Tibial artery (tissue), 4 donors: ENCODE data around the gene DPF3.
A peak's percentile ranks its signal among the peaks of the same experiment; 100 is the strongest.

Experiments used
- DNase-seq, 2 donors: peaks; one replicate each; pipeline ENCODE4 v3.0.0-alpha.2; 2019
- H3K27ac ChIP-seq, 2 donors: fragments of 200-600 bp; sonication (generic) in 1 of 2; 1 replicate in 1 of 2; 2 replicates in 1 of 2; pipeline ENCODE4 v1.5.1; 2018 to 2019; ENCODE audit warnings: mild to moderate bottlenecking in 1 of 2
- H3K27me3 ChIP-seq, 2 donors: fragments of 200-600 bp; sonication (generic) in 1 of 2; one replicate each; pipeline versions ENCODE4 v1.5.1 to v1.6.0; 2016 to 2019
- H3K36me3 ChIP-seq, 3 donors: fragments of 200-600 bp; sonication (generic) in 2 of 3; one replicate each; pipeline ENCODE4 v1.5.1; 2016 to 2019; ENCODE audit warnings: mild to moderate bottlenecking in 2 of 3
- H3K4me1 ChIP-seq, 4 donors: fragments of 200-600 bp; sonication (generic) in 2 of 4; 1 replicate in 3 of 4; 2 replicates in 1 of 4; pipeline ENCODE4 v1.5.1; 2016 to 2019
- H3K4me3 ChIP-seq, 2 donors: fragments of 200-600 bp; sonication (generic) in 1 of 2; 1 replicate in 1 of 2; 2 replicates in 1 of 2; pipeline ENCODE4 v1.5.1; 2018 to 2019; ENCODE audit warnings: mild to moderate bottlenecking in 2 of 2
- H3K9me3 ChIP-seq, 3 donors: fragments of 200-600 bp; sonication (generic) in 1 of 3; one replicate each; pipeline ENCODE4 v1.5.1; 2016 to 2019
- CTCF ChIP-seq, 2 experiments: fragments of 200-600 bp in 1 of 2; fragments of 450-650 bp in 1 of 2; IDR thresholded peaks; one replicate each; pipeline ENCODE4 v1.5.1; 2017 to 2019; ENCODE audit warnings: antibody characterized with exemption in 2 of 2, mild to moderate bottlenecking in 1 of 2, moderate library complexity in 1 of 2
- intact Hi-C: fragments of 100-400 bp; cut with DNase I; formaldehyde crosslinking; loops from one replicate; pipeline ENCODE4 v1.15.0; 2023; ENCODE audit warnings: low total_unique reads

Gene DPF3

GRCh38 chr14:72603639-72604038 is 290.3 kb downstream of the DPF3 start:
- no peak overlapping the region for H3K4me3 ChIP-seq
- DNase-seq: no peak
- no peak for TF ChIP-seq CTCF (IDR thresholded peaks at IDR 0.05)
- no peaks in the 10 kb centered on the region for H3K4me1 ChIP-seq
- H3K9me3 ChIP-seq: no peaks in the 10 kb centered on the region
- no peaks in the 10 kb centered on the region for H3K36me3 ChIP-seq
- peaks cover 0 to 3% of the 10 kb centered on the region in 2 donors for H3K27me3 ChIP-seq
- no peak overlapping the region for H3K27ac ChIP-seq
- intact Hi-C loops: no loop called here

GRCh38 chr14:72600551-72601330 is 293.2 kb downstream of the DPF3 start:
- no peak overlapping the region for H3K27ac ChIP-seq
- no peaks in the 10 kb centered on the region for H3K36me3 ChIP-seq
- DNase-seq: peak in 1 of 2 donors; percentile 32
- no peak overlapping the region for H3K4me3 ChIP-seq
- intact Hi-C loops: no loop called here
- H3K27me3 ChIP-seq: peaks cover 0 to 12% of the 10 kb centered on the region in 2 donors
- no peaks in the 10 kb centered on the region for H3K9me3 ChIP-seq
- no peaks in the 10 kb centered on the region for H3K4me1 ChIP-seq
- no peak for TF ChIP-seq CTCF (IDR thresholded peaks at IDR 0.05)

GRCh38 chr14:72599579-72600470 is 294.1 kb downstream of the DPF3 start:
- intact Hi-C loops: no loop called here
- DNase-seq: no peak

GRCh38 chr14:72598306-72598705 is 295.6 kb downstream of the DPF3 start:
- intact Hi-C loops: no loop called here
- H3K27me3 ChIP-seq: peaks cover 0 to 12% of the 10 kb centered on the region in 2 donors
- TF ChIP-seq CTCF (IDR thresholded peaks at IDR 0.05): no peak
- no peaks in the 10 kb centered on the region for H3K4me1 ChIP-seq
- H3K9me3 ChIP-seq: no peaks in the 10 kb centered on the region
- H3K4me3 ChIP-seq: no peak overlapping the region
- no peaks in the 10 kb centered on the region for H3K36me3 ChIP-seq
- H3K27ac ChIP-seq: no peak overlapping the region
- no peak for DNase-seq

More at GRCh38 chr14:72599579-72600470, 294.1 kb downstream of the DPF3 start:
- Histone ChIP-seq H3K27ac (no peak overlapping the region), H3K36me3 (no peaks in the 10 kb centered on the region), H3K4me3 (no peak overlapping the region), H3K9me3 (no peaks in the 10 kb centered on the region), H3K4me1 (no peaks in the 10 kb centered on the region), H3K27me3 (peaks cover 0 to 12% of the 10 kb centered on the region in 2 donors)
- no peak for TF ChIP-seq CTCF (IDR thresholded peaks at IDR 0.05)

- H3K9me3 ChIP-seq: no peaks in the 10 kb centered on the region
- H3K36me3 ChIP-seq: no peaks in the 10 kb centered on the region
- peaks cover 0 to 12% of the 10 kb centered on the region in 2 donors for H3K27me3 ChIP-seq
- intact Hi-C loops: no loop called here
- DNase-seq: no peak
- TF ChIP-seq CTCF (IDR thresholded peaks at IDR 0.05): no peak
- H3K27ac ChIP-seq: no peak overlapping the region
- no peak overlapping the region for H3K4me3 ChIP-seq
- no peaks in the 10 kb centered on the region for H3K4me1 ChIP-seq
Observed at GRCh38 chr14:72597252-72598233, 296.4 kb downstream of the DPF3 start.
